DMS 273 (cell line): ENCODE measurements around the gene GADD45G.
A peak's percentile ranks its signal among the peaks of the same experiment; 100 is the strongest.

Experiments
- DNase-seq: peaks from one replicate; lab custom pipeline; 2025; ENCODE audit not compliant: unreplicated experiment; lab: John Stamatoyannopoulos, UW

GADD45G gene, protein sequence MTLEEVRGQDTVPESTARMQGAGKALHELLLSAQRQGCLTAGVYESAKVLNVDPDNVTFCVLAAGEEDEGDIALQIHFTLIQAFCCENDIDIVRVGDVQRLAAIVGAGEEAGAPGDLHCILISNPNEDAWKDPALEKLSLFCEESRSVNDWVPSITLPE

DNA sequence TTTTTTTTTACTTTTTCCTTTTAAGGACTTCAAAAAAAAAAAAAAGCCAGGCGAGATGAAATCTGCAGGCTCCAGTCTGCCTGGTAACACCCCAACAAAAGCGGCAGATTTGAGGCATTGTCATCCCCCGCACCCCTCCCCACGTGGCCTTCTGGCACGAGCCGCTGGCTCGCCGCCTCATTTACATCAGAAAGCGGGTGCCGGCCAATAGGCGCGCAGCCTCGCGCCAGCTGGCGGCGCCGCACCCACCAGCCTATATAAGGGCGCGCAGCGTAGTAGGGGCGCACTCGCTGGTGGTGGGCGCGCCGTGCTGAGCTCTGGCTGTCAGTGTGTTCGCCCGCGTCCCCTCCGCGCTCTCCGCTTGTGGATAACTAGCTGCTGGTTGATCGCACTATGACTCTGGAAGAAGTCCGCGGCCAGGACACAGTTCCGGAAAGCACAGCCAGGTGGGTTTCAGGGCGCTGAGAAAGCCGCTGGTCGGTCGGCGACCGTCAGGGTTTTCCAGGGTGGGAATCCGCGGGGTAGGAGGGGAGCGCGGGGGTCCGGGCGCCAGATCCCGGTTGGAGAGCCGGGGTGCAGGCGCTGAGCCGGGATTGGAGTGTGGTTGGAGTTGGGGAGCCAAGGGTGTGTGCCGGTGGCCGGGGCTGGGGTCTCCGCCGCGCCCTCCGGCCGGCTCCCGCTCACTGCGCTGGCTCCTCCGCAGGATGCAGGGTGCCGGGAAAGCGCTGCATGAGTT is at the start of gene GADD45G:
Gene GADD45G (plus strand): TSS at position 284 of the 736 bp plus-strand sequence. CDS start 110 bp downstream, at position 394.
- peak; percentile 97 for DNase-seq

DNA sequence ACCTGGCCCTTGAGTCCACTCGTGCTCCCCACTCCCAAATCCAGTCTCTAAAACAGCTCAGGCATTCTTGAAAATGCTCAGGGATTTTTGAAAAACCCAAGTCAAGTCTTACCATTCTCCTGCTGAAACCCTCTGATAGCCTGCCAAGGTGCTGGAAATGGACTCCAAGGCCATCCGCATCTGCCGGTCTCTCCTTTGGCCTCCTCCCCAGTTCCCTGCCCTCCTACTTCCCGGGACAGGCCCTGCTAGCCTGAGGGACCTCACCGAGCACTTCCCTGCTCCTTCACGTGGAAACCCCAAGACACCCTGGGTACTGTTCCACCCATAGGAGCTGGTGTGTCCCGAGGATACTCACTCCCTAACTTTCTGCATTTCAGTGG is 49.8 kb upstream of the GADD45G start:
- DNase-seq = no peak

DNA sequence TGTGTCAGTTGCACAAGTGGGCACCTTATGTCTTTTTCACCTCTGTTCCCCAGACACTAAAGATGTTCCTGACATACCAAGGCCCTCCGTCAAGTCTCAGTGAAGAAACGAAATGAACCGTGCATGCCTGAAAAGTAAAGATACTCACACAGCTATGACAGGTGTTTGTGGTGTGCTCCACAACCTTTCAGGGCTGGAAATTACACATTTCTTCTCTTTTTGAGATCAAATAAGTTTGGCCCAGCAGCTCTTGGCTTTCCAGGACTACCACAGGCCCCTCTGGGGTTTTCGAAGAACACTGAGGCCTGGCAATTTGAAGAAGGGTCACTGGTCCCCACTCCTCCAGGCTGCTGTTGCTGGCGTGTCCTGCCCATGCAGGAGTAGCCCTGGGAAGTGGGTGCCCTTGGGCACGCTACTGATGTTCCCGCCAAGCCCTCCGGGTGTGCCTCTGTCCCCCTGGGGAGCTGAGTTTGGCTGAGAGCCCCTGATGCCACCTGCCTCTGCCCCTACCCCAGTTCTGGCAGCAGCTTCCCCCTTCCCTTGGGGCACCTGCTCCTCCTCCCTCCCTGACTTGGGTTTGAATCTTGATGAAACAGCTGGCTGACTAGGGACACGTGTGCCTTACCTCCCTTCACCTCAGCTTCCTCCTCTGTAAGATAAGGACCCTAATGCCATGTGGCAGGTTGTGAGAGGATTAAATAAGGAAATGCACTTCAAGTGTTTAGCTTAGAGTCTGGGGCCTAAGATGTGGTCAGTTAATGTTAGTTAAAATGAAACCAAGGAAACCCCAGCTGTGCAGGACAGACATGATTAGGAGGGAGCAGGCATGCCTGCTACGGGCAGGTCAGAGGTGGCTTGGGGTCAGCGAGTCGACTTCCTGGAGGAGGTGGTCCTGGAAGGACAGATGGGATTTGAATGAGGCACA is 49.1 kb upstream of the GADD45G start:
- no peak for DNase-seq

DNA sequence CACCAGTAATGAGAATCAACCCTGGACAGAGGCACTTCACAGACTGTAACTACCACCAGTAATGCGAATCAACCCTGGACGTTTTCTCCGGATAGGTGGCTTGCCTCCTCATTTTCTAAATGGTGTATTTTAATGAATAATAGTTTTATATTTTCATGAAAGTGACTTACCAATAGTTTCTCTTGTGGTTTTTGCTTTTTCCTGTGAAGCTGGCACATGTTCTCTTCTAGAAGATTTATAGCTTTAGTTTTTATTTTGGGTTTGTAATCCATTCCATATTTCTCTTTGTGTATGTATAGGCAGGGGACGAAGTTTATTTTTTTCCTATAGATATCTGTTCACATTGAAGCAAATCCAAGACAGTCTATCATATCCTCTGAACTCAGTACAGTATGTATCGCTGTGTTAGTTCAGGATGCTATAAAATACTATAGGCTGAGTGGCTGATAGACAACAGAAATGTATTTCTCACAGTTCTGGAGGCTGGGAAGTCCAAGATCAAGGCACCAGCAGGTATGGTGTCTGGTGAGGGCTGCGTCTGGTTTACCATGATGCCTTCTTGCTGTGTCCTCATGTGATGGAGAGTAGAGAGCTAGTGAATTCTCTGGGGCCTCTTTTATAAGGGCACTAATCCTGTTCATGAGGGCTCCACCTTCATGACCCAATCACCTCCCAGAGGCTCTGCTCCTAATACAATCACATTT is 46.5 kb upstream of the GADD45G start:
- DNase-seq = no peak

DNA sequence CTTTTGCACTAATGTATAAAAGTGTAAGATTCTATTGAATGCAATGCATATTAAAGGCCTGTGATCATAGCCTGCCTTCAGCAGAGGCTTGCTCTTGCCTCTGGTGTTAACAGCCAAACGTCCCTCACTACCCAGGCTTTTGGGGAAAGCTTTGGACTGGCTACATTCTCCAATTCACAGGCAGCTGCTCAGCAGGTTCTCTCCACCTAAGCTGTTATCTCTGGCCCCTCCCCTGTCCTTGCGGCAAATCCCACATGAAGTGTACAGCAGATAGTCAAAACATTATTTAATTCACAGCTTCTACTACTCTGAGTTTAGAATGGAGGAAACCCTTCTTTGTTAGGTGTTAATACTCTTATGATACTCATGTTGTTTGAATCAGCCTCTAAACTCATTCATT is 45.9 kb upstream of the GADD45G start:
- no peak for DNase-seq

DNA sequence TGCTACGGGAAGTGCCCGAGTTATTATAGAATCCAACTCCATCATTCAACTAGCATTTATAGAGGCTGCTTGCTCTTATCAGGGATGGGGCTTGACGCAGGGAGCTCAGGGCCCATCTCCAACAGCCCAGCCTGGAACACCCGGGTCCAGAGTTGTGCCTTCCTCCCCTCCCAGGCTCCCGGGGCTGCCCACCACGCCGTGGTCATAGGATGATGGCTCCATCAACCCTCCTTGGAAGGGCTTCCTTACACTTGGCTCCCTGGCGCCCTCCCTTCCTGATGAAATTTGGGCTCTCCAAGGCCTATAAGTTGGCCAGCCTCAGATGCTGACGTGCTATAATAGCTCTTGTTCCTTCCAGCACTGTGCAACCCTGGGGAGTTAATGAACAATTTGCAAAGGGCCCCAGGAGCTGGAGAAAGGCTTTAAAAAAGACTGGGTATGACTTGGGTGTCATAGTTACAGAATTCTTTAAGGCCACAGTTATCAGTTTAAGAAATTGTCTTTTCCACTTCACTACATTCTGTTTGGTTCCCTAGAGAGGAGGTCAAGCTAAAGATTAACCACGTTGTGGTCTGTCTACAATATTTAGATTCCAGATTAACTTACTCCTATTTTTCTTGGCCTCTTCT is 42.5 kb upstream of the GADD45G start:
- DNase-seq = no peak

DNA sequence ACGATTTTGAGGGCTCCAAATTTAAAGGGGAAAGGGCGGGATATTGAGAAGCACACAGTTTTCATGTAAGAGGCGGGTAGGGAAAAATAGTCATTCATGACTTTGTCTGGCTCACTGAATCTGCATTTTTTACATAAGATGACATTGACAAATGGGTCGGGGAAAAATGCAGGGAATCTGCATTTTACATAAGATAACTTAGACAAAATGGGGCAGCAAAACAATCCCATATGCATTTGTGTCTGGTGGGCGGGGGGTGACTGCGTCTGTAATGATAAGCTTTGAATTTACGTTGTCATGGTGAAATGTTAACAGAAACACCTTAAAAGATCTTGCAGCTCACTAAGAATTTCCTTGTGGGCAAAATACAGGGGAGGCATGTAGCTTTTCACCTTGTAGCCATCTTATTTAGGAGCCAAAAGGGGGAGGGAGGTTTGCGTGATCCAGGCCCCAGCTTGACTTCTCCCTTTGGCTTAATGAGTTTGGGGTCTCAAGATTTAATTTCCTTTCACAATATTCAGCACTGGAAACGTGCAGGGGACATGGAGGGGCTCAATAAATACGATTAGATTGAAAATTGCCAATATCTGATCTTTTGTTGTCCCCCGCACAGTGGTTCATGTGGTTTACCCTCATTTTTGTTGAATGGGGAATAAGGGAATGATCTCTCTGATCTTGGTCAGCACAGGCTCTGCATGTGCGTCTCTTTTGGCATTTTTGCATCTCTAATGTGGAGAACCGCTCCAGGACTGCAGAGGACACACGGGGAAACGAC is 41.1 kb upstream of the GADD45G start:
- no peak for DNase-seq

DNA sequence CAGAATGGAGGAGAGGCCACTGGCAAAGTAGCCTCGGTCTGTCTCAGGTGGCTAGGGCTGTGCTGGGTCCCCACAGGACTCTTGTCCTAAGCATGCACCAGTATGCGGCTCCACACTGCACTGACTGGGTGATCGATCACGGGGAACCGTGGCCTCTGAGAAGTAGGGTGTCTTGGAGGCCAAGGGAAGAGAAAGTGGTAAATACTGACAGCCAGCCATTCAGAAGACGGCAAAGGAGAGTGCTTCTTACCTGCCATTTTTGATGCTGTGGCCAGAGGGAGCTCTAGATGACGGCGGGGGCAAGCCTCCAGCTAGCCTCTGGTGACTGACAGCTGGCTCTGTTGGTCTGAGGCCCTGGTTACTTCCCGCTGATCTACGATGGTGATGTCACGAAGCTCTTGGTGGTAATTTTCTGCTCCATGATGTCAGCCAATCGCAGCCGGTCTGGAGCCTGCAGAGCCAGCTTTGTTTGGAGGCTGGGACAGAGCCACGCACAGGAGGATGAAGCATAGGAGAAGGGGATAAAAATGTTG is 40.4 kb upstream of the GADD45G start:
- DNase-seq = peak; percentile 89

DNA sequence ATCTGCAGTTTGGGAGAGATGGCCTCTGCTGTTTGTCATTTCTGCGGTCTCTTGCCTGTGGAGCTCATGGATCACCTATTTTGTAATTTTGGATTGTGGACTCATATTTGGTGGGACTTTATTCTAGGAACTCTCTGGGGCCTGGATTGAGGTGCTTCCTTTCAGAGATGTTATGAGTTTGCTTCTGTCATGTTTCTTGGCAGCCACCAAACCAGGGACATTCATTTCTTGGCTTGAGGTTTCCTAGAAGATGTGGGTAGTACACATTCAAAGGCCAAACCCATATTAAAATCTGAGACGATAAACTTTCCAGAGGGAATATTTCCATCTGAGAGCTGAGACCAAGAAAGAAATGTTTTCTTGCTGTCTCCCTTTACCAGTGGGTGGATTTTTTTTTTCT is 37.2 kb upstream of the GADD45G start:
- no peak for DNase-seq

DNA sequence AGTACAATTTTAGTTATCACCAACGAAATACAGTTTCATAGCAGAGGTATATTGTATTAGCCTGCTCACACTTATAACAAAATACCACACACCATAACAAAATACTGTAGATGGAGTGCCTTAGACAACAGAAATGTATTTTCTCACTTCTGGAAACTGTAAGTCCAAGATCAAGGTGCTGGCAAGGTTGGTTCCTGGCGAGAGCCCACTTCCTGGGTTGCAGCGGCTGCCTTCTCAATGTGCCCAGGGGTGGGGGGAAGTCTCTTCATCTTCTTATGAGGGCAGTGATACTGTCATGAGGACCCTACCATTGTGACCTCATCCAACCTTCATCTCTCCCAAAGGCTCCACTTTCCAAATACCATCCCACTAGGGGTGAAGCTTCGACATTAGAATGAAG is 30.5 kb upstream of the GADD45G start:
- DNase-seq = no peak

DNA sequence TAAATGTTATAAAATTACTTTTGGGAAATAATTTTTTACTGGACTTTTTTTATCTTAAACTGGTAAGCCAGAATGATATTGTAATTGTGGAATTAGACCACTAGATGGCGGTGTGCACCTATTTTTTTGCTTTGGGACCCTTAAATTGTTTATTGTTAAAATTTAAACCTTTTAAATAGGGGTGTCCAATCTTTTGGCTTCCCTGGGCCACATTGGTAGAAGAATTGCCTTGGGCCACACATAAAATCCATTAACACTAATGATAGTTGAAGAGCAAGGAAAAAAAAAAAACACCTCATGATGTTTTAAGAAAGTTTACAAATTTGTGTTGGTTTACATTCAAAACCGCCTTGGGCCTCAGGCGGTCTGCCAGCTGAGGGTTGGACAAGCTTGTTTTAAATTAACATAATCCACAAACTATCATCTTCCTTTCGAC is 28.4 kb upstream of the GADD45G start:
- DNase-seq = peak; percentile 51

DNA sequence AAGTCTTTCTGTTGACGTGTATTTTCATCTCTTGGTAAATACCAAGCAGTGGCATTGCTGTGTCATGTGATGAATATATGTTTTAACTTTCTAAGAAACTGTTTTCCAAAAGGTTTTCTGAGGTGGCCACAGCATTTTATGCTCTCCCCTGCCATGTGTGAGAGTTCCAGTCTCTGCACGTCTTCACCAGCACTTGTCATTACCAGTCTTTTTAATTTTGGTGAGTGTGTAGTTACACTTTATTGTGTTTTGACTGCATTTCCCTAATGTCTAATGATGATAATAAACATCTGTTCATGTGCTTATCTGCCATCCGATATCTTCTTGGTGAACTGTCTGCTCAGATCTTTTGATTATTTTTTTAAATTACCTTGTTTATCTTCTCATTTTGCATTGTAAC is 27.4 kb upstream of the GADD45G start:
- DNase-seq = no peak

DNA sequence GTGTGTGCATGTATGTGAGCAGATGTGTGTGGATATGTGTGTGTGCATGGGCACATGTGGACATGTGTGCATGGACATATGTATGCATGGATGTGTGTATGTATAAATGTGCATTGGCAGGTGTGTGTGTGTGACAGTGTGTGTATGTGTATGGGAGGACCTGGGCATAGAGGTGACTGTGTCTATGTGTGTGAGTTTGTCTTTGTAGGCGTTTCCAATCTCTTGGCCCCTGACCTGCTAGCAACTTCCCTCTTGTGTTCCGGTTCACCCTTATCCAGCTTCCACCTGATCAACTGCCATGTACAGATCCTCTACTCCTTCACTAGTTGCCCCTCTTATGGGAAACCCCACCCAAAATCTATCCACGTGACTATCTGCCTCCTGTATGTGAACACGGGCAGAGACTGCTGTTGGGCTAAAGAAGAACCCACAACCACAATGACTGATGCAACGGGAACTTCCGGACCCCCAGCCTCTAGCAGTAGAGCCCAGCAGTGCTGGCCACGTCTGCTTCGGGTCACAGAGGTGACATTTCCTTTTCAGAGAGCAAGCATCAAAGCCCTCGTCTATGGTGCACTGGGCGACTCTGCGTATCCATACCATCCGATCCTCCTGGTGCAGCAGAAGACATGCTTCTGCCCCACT is 24.9 kb upstream of the GADD45G start:
- no peak for DNase-seq

DNA sequence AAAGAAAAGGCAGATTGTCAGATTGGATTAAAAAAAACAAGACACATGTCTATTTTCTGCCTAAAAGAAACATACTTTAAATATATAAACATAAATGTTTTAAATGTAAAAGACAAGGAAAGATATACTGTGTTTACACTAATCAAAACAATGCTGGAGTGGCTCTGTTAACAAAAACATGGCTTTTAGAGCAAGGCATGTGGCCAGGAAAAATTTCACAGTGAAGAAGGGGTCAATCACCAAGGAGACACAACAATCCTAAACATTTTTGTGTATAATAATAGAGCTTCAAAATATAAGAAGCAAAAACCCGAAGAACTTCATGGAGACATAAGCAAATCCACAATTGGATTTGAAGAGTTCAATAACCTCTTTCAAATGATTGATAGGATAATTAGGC is 18.5 kb upstream of the GADD45G start:
- no peak for DNase-seq

DNA sequence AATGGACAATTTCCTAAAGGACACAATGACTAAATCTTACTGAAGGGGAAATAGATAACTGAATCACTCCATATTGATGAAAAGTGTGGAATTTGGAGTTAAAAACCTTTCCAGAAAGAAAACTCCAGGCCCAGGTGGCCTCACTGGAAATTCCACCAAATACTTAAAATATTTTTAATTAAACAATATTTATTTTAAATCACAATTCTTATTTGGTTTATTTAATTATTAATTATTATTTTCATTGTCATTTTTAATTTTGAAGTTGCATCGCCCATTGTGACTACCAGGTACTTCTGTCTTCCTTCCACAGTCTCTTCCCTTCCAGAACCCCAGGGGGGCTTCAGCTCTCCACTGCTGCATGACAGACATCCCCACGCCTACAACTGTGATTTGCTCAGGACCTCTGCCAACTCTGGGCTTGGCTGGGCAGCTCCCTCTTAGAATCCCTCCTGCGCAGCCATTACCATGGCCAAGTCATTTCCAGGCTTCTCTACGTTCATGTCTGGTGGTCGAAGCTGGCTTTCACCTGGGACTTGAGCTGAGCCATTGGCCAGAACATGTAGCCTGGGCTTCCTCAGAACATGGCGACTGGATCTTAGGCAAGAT is 16.4 kb upstream of the GADD45G start:
- peak; percentile 10 for DNase-seq

DNA sequence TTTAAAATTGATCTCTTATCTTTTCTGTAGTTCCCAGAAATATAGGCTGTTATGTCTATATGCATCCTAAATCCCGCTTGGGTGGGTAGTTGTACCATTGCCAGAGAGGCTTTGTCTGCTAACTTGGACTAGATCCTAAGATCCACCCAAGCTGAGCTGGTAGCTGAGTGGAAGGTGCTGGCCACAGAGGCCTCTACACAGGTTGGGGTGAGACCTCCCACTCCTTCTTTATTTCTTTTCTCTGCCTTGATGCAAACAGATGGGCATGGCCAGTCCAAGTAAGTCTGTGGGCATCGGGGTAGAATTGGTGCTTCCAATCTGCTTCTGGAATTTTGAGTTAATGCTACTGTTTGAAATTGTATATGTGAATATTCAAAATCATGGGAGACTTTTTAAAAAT is 14.4 kb upstream of the GADD45G start:
- DNase-seq = peak; percentile 6

DNA sequence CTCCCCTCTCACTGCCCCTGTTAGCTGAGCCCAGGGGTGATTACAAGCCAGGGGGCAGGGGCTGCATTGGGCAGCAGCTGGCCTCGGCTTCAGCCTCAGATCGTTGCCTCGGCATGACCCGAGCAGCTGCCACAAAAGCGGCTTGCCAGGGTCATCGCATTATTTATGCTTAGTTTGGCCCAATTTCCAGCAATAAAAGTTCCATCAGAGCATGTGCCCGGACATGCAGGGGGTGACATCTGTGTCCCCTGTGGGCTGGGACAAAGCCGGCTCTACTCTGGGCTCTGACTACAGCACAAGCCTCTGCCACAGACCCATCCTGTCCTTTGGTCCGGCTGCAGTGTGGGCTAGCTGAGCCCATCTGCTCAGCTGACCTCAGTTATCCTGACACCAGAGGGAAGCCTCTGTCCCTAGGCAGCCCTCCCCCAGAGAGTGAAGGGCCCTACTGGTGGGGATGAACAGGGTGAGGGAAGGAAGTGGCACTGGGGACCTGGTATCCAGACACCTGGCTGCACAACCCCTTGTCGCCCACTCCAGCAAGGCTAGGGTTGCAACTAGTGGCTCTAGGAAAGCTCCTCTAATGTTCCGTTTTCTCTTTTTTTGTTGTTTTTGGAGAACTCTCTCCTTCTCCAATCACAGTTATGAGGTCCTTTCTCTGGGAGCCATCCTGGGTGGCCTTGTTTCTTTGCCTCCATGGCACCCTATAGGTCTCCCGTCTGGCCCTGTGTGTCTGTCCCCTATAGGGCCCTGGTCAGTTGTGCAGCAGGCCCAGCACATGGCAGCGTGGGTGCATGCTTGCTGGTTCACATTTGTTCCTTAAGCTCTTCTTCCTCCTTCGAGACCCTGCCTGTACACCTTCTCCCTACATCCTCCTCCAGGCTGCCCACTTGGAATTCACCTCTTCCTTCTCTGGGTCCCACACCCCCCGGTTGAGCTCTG is 13.3 kb upstream of the GADD45G start:
- DNase-seq = peak; percentile 47
